ENCODE data around the gene IQCM. TPM values are rescaled to one million over a fixed set of nuclear protein-coding genes. Genes with fewer than 3 reads are reported as not detected.

IQCM gene
- total and polyA plus RNA-seq, 10 of the 15 experiments (the other 5 are each of a cell fraction or from before 2014, with no cell fraction given): not detected

DNA sequence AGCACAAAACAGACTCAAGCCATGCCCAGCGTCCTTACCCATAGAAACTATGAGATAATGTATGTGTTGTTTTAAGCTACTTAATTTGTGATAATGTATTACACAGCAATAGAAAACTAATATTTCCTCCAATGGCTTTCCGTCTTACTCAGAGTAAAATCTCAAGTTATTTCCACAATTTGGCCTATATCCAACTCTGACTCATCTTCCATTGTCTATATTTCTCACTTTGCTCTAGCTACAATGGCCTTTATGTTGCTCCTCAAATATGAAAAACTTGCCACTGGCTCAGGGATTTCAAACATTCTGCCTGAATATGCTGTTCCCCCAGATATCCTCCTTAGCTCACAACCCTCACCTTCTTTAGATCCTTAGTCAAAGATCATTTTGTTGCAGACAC lies 31.6 kb downstream of the IQCM start (continued):
- TF ChIP-seq, protein P1, sequence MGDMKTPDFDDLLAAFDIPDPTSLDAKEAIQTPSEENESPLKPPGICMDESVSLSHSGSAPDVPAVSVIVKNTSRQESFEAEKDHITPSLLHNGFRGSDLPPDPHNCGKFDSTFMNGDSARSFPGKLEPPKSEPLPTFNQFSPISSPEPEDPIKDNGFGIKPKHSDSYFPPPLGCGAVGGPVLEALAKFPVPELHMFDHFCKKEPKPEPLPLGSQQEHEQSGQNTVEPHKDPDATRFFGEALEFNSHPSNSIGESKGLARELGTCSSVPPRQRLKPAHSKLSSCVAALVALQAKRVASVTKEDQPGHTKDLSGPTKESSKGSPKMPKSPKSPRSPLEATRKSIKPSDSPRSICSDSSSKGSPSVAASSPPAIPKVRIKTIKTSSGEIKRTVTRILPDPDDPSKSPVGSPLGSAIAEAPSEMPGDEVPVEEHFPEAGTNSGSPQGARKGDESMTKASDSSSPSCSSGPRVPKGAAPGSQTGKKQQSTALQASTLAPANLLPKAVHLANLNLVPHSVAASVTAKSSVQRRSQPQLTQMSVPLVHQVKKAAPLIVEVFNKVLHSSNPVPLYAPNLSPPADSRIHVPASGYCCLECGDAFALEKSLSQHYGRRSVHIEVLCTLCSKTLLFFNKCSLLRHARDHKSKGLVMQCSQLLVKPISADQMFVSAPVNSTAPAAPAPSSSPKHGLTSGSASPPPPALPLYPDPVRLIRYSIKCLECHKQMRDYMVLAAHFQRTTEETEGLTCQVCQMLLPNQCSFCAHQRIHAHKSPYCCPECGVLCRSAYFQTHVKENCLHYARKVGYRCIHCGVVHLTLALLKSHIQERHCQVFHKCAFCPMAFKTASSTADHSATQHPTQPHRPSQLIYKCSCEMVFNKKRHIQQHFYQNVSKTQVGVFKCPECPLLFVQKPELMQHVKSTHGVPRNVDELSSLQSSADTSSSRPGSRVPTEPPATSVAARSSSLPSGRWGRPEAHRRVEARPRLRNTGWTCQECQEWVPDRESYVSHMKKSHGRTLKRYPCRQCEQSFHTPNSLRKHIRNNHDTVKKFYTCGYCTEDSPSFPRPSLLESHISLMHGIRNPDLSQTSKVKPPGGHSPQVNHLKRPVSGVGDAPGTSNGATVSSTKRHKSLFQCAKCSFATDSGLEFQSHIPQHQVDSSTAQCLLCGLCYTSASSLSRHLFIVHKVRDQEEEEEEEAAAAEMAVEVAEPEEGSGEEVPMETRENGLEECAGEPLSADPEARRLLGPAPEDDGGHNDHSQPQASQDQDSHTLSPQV (IDR thresholded peaks at IDR 0.05): no peak

- CTCF ChIA-PET: no interaction called here
- intact Hi-C loops (cut with micrococcal nuclease; ENCODE audit: unreplicated experiment): no loop called here
- in situ Hi-C loops (cut with MboI): no loop called here
- H4K20me1 ChIP-seq (ENCODE audit: control insufficient read depth, insufficient read depth): no peaks in the 10 kb centered on the region
- H3K9ac ChIP-seq (ENCODE audit: control insufficient read depth, insufficient read depth, low read length): no peak overlapping the region
- FAIRE-seq (no peak), DNase-seq (ENCODE audit: low read depth, low spot score) (no peak), ATAC-seq (no peak)
- SMC1A ChIA-PET (ENCODE audit: uncharacterized antibody, unreplicated experiment): no interaction called here
- no peaks in the 10 kb centered on the region for H3K27me3 ChIP-seq (replicated peaks in 1 of 2; ENCODE audit: control insufficient read depth in 2 of 2, insufficient read depth in 2 of 2, low read length in 1 of 2)
- H3K79me2 ChIP-seq (ENCODE audit: control insufficient read depth, insufficient read depth, low read length): no peaks in the 10 kb centered on the region
- no peaks in the 10 kb centered on the region for H3K9me3 ChIP-seq (replicated peaks; ENCODE audit: control insufficient read depth, insufficient read depth, low read length)
- H3K36me3 ChIP-seq (ENCODE audit: control insufficient read depth in 2 of 2, insufficient read depth in 2 of 2, low read length in 1 of 2): no peaks in the 10 kb centered on the region
- no peaks in the 10 kb centered on the region for H3K4me1 ChIP-seq (ENCODE audit: control insufficient read depth, insufficient read depth, low read length)
- WGBS (ENCODE audit: insufficient coverage, insufficient replicate concordance, low lambda C conversion rate, missing lambda C conversion rate): 17% methylated on average over 3 of the region's 3 CpGs
- no peak overlapping the region for H2AFZ ChIP-seq (ENCODE audit: control insufficient read depth, low read depth, low read length)
- H3K27ac ChIP-seq (ENCODE audit: control insufficient read depth, insufficient read depth): no peak overlapping the region
- POLR2A ChIA-PET: no interaction called here
- no peak overlapping the region for H3K4me3 ChIP-seq
- RAD21 ChIA-PET (ENCODE audit: unreplicated experiment): no interaction called here
- H3K4me2 ChIP-seq (ENCODE audit: control insufficient read depth, insufficient read depth): no peak overlapping the region
- BruUV-seq (replicated peaks): no TSS peak
- TF ChIP-seq ZBTB40 (IDR thresholded peaks at IDR 0.05; ENCODE audit: borderline replicate concordance): no peak
- no peak for TF ChIP-seq E2F8 (IDR thresholded peaks at IDR 0.05; ENCODE audit: low read depth, partially characterized antibody)
- TF ChIP-seq, protein P2, sequence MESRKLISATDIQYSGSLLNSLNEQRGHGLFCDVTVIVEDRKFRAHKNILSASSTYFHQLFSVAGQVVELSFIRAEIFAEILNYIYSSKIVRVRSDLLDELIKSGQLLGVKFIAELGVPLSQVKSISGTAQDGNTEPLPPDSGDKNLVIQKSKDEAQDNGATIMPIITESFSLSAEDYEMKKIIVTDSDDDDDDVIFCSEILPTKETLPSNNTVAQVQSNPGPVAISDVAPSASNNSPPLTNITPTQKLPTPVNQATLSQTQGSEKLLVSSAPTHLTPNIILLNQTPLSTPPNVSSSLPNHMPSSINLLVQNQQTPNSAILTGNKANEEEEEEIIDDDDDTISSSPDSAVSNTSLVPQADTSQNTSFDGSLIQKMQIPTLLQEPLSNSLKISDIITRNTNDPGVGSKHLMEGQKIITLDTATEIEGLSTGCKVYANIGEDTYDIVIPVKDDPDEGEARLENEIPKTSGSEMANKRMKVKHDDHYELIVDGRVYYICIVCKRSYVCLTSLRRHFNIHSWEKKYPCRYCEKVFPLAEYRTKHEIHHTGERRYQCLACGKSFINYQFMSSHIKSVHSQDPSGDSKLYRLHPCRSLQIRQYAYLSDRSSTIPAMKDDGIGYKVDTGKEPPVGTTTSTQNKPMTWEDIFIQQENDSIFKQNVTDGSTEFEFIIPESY (IDR thresholded peaks at IDR 0.05): no peak
- TF ChIP-seq NFYB (IDR thresholded peaks at IDR 0.05; ENCODE audit: insufficient read depth, low read depth, low read length): no peak
- no peak for TF ChIP-seq FOS (IDR thresholded peaks at IDR 0.05; ENCODE audit: borderline replicate concordance, extremely low read depth, insufficient read length)
- TF ChIP-seq KDM1A (IDR thresholded peaks at IDR 0.05; ENCODE audit: borderline replicate concordance): no peak
- no peak for TF ChIP-seq KLF5 (IDR thresholded peaks at IDR 0.05; ENCODE audit: partially characterized antibody)
These were observed 34.5 kb downstream of the IQCM start for GRCh38 chr4:149781150-149781549.
